OCI-LY3 (cell line): ENCODE data around the gene DTX4.

Experiments used
- H2AFZ ChIP-seq: fragments of 200-600, 300-600 bp; shearing (Covaris generic); 2 replicates; pipeline ENCODE4 v1.6.0; 2014; ENCODE audit warnings: antibody characterized with exemption, low read depth, low read length
- H3K27ac ChIP-seq: fragments of 200-600, 300-600 bp; sonication (generic); 2 replicates; pipeline ENCODE4 v1.5.1; 2014; ENCODE audit warnings: mild to moderate bottlenecking, low read length, moderate library complexity, mixed read lengths
- H3K27me3 ChIP-seq: fragments of 200-600, 300-600 bp; sonication (generic); 2 replicates; pipeline ENCODE4 v1.6.1; 2014; ENCODE audit warnings: low read depth, low read length, mixed read lengths
- H3K36me3 ChIP-seq: fragments of 200-600, 300-600 bp; sonication (generic); replicated peaks from 2 replicates; pipeline ENCODE3; 2014; ENCODE audit warnings: low read depth, low read length, mixed read lengths
- H3K4me1 ChIP-seq: fragments of 300-600, 200-600 bp; sonication (generic); 2 replicates; pipeline ENCODE4 v1.6.1; 2014; ENCODE audit warnings: low read length, mixed read lengths
- H3K4me2 ChIP-seq: fragments of 200-600, 300-600 bp; sonication (generic); 2 replicates; pipeline ENCODE4 v1.6.1; 2014; ENCODE audit warnings: low read length, mixed read lengths
- H3K4me3 ChIP-seq: fragments of 300-600, 200-600 bp; sonication (generic); 2 replicates; pipeline ENCODE4 v1.5.1; 2014; ENCODE audit warnings: antibody characterized with exemption, mild to moderate bottlenecking, low read length, moderate library complexity
- H3K79me2 ChIP-seq: fragments of 300-600, 200-600 bp; shearing (Covaris generic); 2 replicates; pipeline ENCODE4 v1.6.1; 2014; ENCODE audit warnings: mild to moderate bottlenecking, low read length, mixed read lengths
- H3K9ac ChIP-seq: fragments of 300-600, 200-600 bp; shearing (Covaris generic); 2 replicates; pipeline ENCODE4 v1.6.0; 2014; ENCODE audit warnings: mild to moderate bottlenecking, low read length, moderate library complexity
- H3K9me3 ChIP-seq: fragments of 200-600, 300-600 bp; shearing (Covaris generic); 2 replicates; pipeline ENCODE4 v1.6.1; 2014; ENCODE audit warnings: low read length, mixed read lengths; ENCODE audit not compliant: insufficient read depth
- H4K20me1 ChIP-seq: fragments of 200-600, 300-600 bp; sonication (generic); 2 replicates; pipeline ENCODE4 v1.6.1; 2016; ENCODE audit warnings: low read length, mixed read lengths; ENCODE audit not compliant: insufficient read depth
- CTCF ChIP-seq: fragments of 200-600, 300-600 bp; sonication (generic); IDR thresholded peaks from 2 replicates; pipeline ENCODE4 v1.5.1; 2014; ENCODE audit warnings: antibody characterized with exemption, low read length, low read depth
- EZH2phosphoT487 ChIP-seq: fragments of 200-600 bp; shearing (Covaris generic); IDR thresholded peaks from 2 replicates; pipeline ENCODE4 v1.6.1; 2018; ENCODE audit warnings: antibody characterized with exemption, mixed run types, low read depth

Gene DTX4

GRCh38 chr11:59138643-59139042, 33.3 kb upstream of the DTX4 start:
- TF ChIP-seq EZH2phosphoT487 (no peak), CTCF (no peak)
- Histone ChIP-seq H3K4me1 (peaks cover 19% of the 10 kb centered on the region), H3K9ac (no peak overlapping the region), H4K20me1 (no peaks in the 10 kb centered on the region), H3K79me2 (no peaks in the 10 kb centered on the region), H3K4me2 (no peak overlapping the region), H3K27ac (no peak overlapping the region), H2AFZ (no peak overlapping the region), H3K4me3 (no peak overlapping the region), H3K36me3 (peaks cover 11% of the 10 kb centered on the region), H3K9me3 (no peaks in the 10 kb centered on the region), H3K27me3 (no peaks in the 10 kb centered on the region)

GRCh38 chr11:59141191-59141590, 30.7 kb upstream of the DTX4 start:
- Histone ChIP-seq H3K4me1 (peaks cover 26% of the 10 kb centered on the region), H3K27me3 (no peaks in the 10 kb centered on the region), H3K4me3 (no peak overlapping the region), H3K9me3 (no peaks in the 10 kb centered on the region), H3K9ac (no peak overlapping the region), H2AFZ (no peak overlapping the region), H4K20me1 (no peaks in the 10 kb centered on the region), H3K36me3 (peaks cover under 1% of the 10 kb centered on the region), H3K27ac (no peak overlapping the region), H3K79me2 (peaks cover 14% of the 10 kb centered on the region), H3K4me2 (no peak overlapping the region)
- TF ChIP-seq EZH2phosphoT487 (no peak), CTCF (no peak)

DNA sequence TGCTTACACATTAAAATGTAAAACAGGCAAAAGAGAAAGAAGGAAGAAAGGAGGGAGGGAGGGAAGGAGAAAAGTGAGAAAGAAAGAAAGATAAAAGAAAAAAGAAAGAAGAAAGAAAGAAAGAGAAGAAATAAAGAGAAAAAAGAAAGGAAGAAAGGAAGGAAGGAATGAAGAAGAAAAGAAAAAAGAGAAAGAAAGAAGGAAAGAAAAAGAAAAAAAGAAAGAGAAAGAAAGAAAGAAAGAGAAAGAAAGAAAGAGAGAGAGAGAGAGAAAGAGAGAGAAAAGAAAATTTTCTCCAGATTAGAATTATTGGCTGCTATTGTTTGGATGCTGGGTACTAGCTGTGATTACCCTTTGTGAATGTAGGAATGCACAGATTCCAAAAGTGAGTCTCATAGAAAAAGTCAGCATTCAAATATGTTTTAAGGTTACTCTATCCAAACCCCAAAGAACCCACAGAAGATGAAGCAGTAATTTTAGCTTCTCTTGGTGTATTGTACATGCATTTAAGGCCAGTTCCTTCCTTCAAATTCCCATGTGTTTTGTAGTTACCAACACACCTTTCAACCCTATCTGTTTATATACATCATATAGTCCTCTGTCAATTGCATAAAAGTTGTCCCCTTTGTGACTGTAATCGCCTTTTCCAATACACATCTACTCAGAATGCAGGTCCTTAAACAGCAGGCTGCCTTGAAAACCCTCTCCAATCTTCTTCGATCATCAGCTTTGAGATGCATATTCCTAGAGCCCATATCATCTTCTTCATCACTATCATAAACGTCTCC, 30.1 kb upstream of the DTX4 start:
- Histone ChIP-seq H3K4me1 (peaks cover 23% of the 10 kb centered on the region), H4K20me1 (no peaks in the 10 kb centered on the region), H3K9me3 (no peaks in the 10 kb centered on the region), H3K36me3 (peaks cover 8% of the 10 kb centered on the region), H3K4me2 (peak overlapping the region; percentile 79), H3K9ac (peak overlapping the region; percentile 85), H2AFZ (peak overlapping the region; percentile 95), H3K79me2 (peaks cover 20% of the 10 kb centered on the region), H3K27me3 (no peaks in the 10 kb centered on the region), H3K4me3 (peak overlapping the region; percentile 89), H3K27ac (peak overlapping the region; percentile 79)
- TF ChIP-seq EZH2phosphoT487 (no peak), CTCF (no peak)

DNA sequence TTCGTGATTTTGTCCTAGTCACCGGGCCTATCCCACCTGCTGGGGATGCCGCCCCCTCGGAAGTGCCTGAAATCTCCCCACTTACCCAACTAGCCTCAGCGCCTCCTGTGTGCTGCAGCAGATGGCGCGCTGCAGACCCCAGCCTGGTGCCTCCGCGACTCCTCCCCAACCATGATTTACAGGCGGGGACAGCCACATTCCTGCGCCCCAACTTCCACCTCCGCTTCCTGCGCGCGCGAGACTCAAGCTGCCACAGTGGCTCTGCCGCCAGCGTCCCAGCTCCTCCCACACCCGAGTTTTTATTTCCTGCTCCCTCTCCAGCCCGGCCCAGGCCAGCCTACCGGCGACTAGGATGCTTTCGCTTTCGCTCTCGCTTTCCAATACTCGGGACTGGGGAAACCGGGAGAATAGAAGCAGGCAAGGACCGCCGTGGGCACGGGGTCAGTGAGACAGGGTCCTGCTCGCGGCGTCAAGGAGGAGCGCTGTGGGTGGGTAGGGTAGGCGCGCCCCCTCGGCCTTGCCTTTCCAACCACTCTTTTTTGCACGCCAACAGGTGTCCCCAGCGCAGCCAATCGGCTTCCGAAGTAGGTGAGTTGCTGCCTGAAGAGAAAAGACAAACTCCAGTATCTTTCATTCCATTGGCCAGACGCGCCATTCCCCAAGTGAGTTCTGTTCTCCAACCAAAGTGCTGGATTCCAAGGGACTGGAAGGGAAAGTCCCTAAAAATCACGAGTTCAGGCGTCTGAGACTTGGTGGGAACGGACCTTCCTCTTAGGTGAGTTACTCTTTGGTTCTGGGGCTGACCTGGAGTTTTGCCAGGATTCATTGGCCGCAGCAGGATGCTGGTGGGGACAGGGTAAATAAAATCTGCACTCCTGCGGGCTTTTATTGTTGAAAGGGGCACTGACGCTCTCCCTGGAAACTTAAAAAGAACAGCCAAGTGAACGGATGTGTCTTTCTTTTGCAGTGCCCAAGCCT, 29.1 kb upstream of the DTX4 start, which contains the start of gene FAM111A:
Gene FAM111A, plus strand, starts transcription at position 327 of the 978 bp plus-strand sequence. CDS start 6,017 bp downstream, outside the sequence.
- peak within 1 kb of the TSS; percentile 85 for H3K9ac ChIP-seq
- H3K4me3 ChIP-seq: peak within 1 kb of the TSS; percentile 89
- H3K79me2 ChIP-seq: peaks cover 24% of the 10 kb centered on the region
- peak within 1 kb of the TSS; percentile 79 for H3K4me2 ChIP-seq
- no peaks in the 10 kb centered on the region for H3K9me3 ChIP-seq
- H4K20me1 ChIP-seq: no peaks in the 10 kb centered on the region
- no peaks in the 10 kb centered on the region for H3K27me3 ChIP-seq
- TF ChIP-seq CTCF (peak; percentile 66), EZH2phosphoT487 (no peak)
- peaks cover 23% of the 10 kb centered on the region for H3K4me1 ChIP-seq
- peak within 1 kb of the TSS; percentile 79 for H3K27ac ChIP-seq
- peaks cover 16% of the 10 kb centered on the region for H3K36me3 ChIP-seq
- peak within 1 kb of the TSS; percentile 95 for H2AFZ ChIP-seq
